NOMO-1 treated with dmso at 0.1 percent for 144 hours (cell line): Measurements from ENCODE around the gene GARIN1A.

Experiments
- DNase-seq: peaks from one replicate; lab custom pipeline; 2025; ENCODE audit not compliant: unreplicated experiment; lab: John Stamatoyannopoulos, UW

Gene GARIN1A

GRCh38 chr7:128714701-128715495 is 42.8 kb downstream of the GARIN1A start:
- no peak for DNase-seq

GRCh38 chr7:128718967-128719642 is 47.0 kb downstream of the GARIN1A start:
- DNase-seq, result no peak

DNA sequence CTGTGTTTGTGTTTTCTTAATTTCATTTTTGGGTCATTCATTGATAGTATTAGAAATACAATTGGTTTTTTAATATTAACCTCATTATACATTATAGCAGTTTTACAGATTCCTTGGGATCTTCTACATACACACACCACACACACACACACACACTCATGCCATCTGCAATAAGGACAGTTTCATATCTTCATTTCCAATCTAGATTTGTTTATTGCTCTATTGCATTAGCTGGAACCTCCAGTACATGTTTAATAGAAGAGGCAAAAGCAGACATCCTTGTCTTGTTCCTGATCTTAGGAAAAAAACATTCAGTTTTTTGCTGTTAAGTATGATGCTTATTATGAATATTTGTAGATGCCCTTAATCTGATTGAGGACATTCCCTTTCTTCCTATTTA is 49.3 kb downstream of the GARIN1A start:
- no peak for DNase-seq
